WTC11 (cell line): ENCODE results near the gene CTSE.
"Not testable (repeated sequence)": the region's sequence is repeated elsewhere in the genome, so short reads cannot be mapped to it uniquely, and the experiment has no call there.

Source experiments
- ATF6 ChIP-seq: sonication (generic); formaldehyde crosslinking; IDR thresholded peaks from 2 replicates; pipeline ENCODE4 v1.8.1; 2023; ENCODE audit warnings: mild to moderate bottlenecking, missing genetic modification reagents
- CREM ChIP-seq: sonication (generic); formaldehyde crosslinking; IDR thresholded peaks from 2 replicates; pipeline ENCODE4 v1.8.1; 2022; ENCODE audit warnings: mild to moderate bottlenecking, missing genetic modification reagents, moderate library complexity
- CTCF ChIP-seq: fragments of 200-600 bp; IDR thresholded peaks from 2 replicates; pipeline ENCODE4 v1.8.0; 2022; ENCODE audit warnings: antibody characterized with exemption
- ELF4 ChIP-seq: sonication (generic); formaldehyde crosslinking; IDR thresholded peaks from 2 replicates; pipeline ENCODE4 v1.8.1; 2022; ENCODE audit warnings: low read depth, mild to moderate bottlenecking, moderate library complexity, missing genetic modification reagents
- JAZF1 ChIP-seq: fragments of 250-450 bp; sonication (Bioruptor Pico); IDR thresholded peaks from 2 replicates; pipeline ENCODE4 v1.9.0; 2021; ENCODE audit warnings: moderate library complexity, mild to moderate bottlenecking, inconsistent platforms
- JUN ChIP-seq: sonication (generic); formaldehyde crosslinking; IDR thresholded peaks from 2 replicates; pipeline ENCODE4 v1.8.0; 2023; ENCODE audit warnings: mild to moderate bottlenecking, missing genetic modification reagents
- NFYB ChIP-seq: sonication (generic); formaldehyde crosslinking; conservative IDR thresholded peaks from 2 replicates; pipeline ENCODE4 v1.8.0; 2022; ENCODE audit warnings: low read depth, missing genetic modification reagents
- NR2C2 ChIP-seq: sonication (generic); formaldehyde crosslinking; IDR thresholded peaks from 2 replicates; pipeline ENCODE4 v1.8.0; 2022; ENCODE audit warnings: mild to moderate bottlenecking, missing genetic modification reagents
- USF2 ChIP-seq: sonication (generic); formaldehyde crosslinking; IDR thresholded peaks from 2 replicates; pipeline ENCODE4 v1.8.1; 2023; ENCODE audit warnings: mild to moderate bottlenecking, missing genetic modification reagents, moderate library complexity
- ZNF281 ChIP-seq: sonication (generic); formaldehyde crosslinking; IDR thresholded peaks from 2 replicates; pipeline ENCODE4 v1.8.0; 2023; ENCODE audit warnings: mild to moderate bottlenecking, missing genetic modification reagents
- TF ChIP-seq, protein P1 (sequence below): sonication (generic); formaldehyde crosslinking; IDR thresholded peaks from 2 replicates; pipeline ENCODE4 v1.8.1; 2023; ENCODE audit warnings: mild to moderate bottlenecking, missing genetic modification reagents, moderate library complexity

DNA sequence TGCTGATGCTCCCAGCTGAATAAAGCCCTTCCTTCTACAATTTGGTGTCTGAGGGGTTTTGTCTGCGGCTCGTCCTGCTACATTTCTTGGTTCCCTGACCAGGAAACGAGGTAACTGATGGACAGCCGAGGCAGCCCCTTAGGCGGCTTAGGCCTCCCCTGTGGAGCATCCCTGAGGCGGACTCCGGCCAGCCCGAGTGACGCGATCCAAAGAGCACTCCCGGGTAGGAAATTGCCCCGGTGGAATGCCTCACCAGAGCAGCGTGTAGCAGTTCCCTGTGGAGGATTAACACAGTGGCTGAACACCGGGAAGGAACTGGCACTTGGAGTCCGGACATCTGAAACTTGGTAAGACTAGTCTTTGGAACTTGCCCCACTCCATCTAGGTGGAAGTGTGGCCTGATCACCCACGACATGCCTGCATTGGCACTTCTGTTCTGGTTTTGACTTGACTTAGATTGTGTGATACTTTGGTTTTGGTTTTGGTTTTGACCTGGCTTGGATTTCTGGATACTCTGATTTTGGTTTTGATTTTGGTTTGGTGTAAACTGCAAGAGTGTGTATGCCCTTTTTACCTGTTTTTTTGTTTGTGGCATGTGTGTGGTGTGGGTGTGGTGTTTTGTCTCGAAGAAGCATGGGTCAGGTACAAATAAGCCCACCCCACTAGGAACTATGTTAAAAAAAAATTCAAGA lies 29.4 kb upstream of the CTSE start, which contains the start of gene RHEX:
- TF ChIP-seq NR2C2 (CRISPR knock-in tag); JUN (CRISPR knock-in tag); ATF6 (CRISPR knock-in tag); CTCF; ZNF281 (CRISPR knock-in tag); CREM (CRISPR knock-in tag); USF2; JAZF1 (CRISPR knock-in tag); NFYB (CRISPR knock-in tag); ELF4: not testable (repeated sequence)
- TF ChIP-seq, protein P1, sequence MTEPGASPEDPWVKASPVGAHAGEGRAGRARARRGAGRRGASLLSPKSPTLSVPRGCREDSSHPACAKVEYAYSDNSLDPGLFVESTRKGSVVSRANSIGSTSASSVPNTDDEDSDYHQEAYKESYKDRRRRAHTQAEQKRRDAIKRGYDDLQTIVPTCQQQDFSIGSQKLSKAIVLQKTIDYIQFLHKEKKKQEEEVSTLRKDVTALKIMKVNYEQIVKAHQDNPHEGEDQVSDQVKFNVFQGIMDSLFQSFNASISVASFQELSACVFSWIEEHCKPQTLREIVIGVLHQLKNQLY (CRISPR knock-in tag): not testable (repeated sequence)
